GM18520 (cell line): ENCODE data around the gene OR8J3.
"Not testable (repeated sequence)": the region's sequence is repeated elsewhere in the genome, so short reads cannot be mapped to it uniquely, and the experiment has no call there.

ENCODE experiments used
- ATAC-seq: cut with Tn5 transposase; IDR thresholded peaks from one replicate; pipeline ENCODE4 v1.9.1; 2021; ENCODE audit not compliant: unreplicated experiment

Gene OR8J3

GRCh38 chr11:56140151-56140661 lies at the start of gene OR8J3:
Gene OR8J3, minus strand, starts transcription at chr11:56140201. Its CDS starts 2,483 bp downstream, at chr11:56137718.
- ATAC-seq = no peak

- no peak for ATAC-seq
Observed at GRCh38 chr11:56188602-56189001, 48.6 kb upstream of the OR8J3 start.

- ATAC-seq = no peak
Observed at GRCh38 chr11:56183459-56183858, 43.5 kb upstream of the OR8J3 start.

- no peak for ATAC-seq
Observed at GRCh38 chr11:56176318-56176717, 36.3 kb upstream of the OR8J3 start, which contains the start of gene OR5J2. Gene OR5J2, plus strand, starts transcription at chr11:56176618. Its CDS starts 0 bp downstream, at chr11:56176618.

- no peak for ATAC-seq
Observed at GRCh38 chr11:56172256-56172830, 32.3 kb upstream of the OR8J3 start.

- no peak for ATAC-seq
Observed at GRCh38 chr11:56163804-56164203, 23.8 kb upstream of the OR8J3 start.

GRCh38 chr11:56160217-56160616 lies 20.2 kb upstream of the OR8J3 start, which contains the start of gene OR8K5:
Gene OR8K5, minus strand, starts transcription at chr11:56160317. Its CDS starts 0 bp downstream, at chr11:56160317.
- no peak for ATAC-seq

GRCh38 chr11:56152333-56152732 lies 12.3 kb upstream of the OR8J3 start:
- no peak for ATAC-seq

- ATAC-seq = no peak
Observed at GRCh38 chr11:56151376-56151775, 11.4 kb upstream of the OR8J3 start.

- ATAC-seq = not testable (repeated sequence)
Observed at GRCh38 chr11:56143681-56144080, 3.7 kb upstream of the OR8J3 start.

GRCh38 chr11:56122073-56122472 lies 17.9 kb downstream of the OR8J3 start, which contains the start of gene OR8H3:
Gene OR8H3, plus strand, starts transcription at chr11:56122373. Its CDS starts 0 bp downstream, at chr11:56122373.
- no peak for ATAC-seq

- no peak for ATAC-seq
Observed at GRCh38 chr11:56103210-56103737, 36.7 kb downstream of the OR8J3 start, which contains the start of gene OR8H2. Gene OR8H2, plus strand, starts transcription at chr11:56103687. Its CDS starts 1,356 bp downstream, at chr11:56105043.

- no peak for ATAC-seq
Observed at GRCh38 chr11:56093008-56093407, 47.0 kb downstream of the OR8J3 start, which contains the start of gene OR8I2. Gene OR8I2, plus strand, starts transcription at chr11:56093308. Its CDS starts 0 bp downstream, at chr11:56093308.

- no peak for ATAC-seq
Observed at GRCh38 chr11:56089697-56090096, 50.3 kb downstream of the OR8J3 start.
